IPS-18c (cell line): ENCODE results near the gene FIP1L1.
"Not testable (repeated sequence)": the region's sequence is repeated elsewhere in the genome, so short reads cannot be mapped to it uniquely, and the experiment has no call there.

Experiments used
- H3K4me3 ChIP-seq: 2 replicates; pipeline ENCODE4 v1.7.0; 2013; ENCODE audit warnings: low read depth, mild to moderate bottlenecking, low read length, moderate library complexity; ENCODE audit not compliant: insufficient read depth
- H3K9me3 ChIP-seq: one replicate; pipeline ENCODE4 v1.6.1; 2013; ENCODE audit warnings: mild to moderate bottlenecking, low read length, moderate library complexity; ENCODE audit not compliant: control insufficient read depth, insufficient read depth

FIP1L1 gene

DNA sequence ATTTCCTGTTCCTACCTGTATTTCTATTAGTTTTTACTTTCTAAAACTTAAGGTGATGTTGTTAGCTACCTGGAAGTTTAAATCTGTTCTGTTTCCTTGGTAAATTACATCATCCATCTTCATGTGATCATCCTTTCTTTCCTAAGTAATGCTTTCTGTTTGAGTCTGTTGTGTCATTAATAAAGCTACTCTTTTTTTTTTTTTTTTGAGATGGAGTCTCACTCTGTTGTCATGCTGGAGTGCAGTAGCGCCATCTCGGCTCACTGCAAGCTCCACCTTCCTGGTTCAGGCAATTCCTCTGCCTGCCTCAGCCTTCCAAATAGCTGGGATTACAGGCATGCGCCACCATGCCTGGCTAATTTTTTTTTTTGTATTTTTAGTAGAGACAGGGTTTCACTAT, 73.3 kb downstream of the FIP1L1 start:
- Histone ChIP-seq H3K9me3 (no peaks in the 10 kb centered on the region), H3K4me3 (no peak overlapping the region)

DNA sequence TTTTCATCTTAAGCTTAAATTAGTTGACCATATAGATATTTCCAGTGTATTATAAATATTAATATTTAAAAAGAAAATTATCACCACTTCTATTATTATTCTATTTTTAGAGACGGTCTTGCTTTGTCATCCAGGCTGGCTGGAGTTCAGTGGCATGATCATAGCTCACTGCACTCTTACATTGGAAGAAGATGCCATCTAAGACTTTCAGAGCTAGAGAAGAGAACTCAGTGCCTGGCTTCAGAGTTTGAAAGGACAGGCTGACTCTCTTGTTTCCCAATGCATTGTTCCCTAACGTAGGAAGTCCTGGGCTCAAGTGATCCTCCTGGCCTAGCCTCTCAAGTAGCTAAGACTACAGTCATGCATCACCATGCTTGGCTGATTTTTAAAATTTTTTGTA, 75.9 kb downstream of the FIP1L1 start:
- H3K4me3 ChIP-seq = no peak overlapping the region
- no peaks in the 10 kb centered on the region for H3K9me3 ChIP-seq

DNA sequence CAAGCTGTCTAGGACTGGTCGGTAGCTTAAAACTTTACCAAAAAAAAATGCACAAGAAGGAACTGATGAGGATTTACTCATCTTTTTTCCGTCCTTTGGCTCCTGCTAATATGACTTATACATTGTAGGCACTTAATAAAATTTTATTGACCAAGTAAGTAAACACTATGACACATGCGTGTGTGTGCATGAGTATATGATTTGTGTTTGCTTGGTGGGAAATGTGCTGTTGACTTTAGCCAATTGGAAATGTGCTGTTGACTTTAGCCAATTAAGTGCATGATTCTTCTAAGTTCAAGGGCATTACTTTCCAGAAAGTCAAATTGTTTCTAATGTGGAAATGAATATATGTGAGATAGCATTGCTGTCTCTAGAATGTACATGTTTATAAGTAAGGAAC, 78.3 kb downstream of the FIP1L1 start:
- Histone ChIP-seq H3K9me3 (no peaks in the 10 kb centered on the region), H3K4me3 (no peak overlapping the region)

DNA sequence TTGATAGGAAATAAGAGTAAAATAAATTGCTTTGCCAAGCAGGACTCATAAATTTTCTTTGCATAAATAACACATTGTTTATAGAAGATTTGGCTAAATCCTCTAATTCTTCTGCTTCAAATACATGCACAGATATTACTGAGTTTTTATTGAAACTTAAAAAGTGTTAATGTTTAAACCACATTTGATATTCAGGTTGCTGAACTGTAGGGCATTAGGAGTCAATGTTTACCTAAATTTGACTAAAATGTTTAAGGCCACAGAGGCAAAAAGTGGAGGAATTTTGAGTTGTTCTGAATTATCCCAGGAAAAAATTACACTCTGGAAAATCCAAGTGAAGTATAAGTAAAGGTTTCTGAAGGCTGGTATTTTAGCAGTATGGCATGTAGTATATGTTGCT, 78.7 kb downstream of the FIP1L1 start:
- H3K4me3 ChIP-seq = no peak overlapping the region
- H3K9me3 ChIP-seq = no peaks in the 10 kb centered on the region

DNA sequence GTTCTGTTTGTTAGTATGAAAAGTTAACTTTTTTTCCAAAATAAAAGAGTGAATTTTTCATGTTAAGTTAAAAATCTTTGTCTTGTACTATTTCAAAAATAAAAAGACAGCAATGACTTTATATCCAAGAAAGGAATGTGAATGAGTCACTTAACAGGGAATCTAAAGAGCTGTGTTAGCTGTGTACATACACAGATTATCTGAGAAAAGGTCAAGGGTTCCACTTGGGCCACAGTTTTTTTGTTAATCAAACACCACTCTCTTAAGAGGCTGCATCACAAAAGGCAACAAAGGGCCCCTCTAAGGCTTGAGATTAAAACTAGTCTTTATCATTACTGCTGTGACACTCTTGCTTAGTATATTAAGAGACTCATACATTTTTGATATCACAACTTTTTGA, 82.1 kb downstream of the FIP1L1 start:
- H3K9me3 ChIP-seq = no peaks in the 10 kb centered on the region
- H3K4me3 ChIP-seq = no peak overlapping the region

DNA sequence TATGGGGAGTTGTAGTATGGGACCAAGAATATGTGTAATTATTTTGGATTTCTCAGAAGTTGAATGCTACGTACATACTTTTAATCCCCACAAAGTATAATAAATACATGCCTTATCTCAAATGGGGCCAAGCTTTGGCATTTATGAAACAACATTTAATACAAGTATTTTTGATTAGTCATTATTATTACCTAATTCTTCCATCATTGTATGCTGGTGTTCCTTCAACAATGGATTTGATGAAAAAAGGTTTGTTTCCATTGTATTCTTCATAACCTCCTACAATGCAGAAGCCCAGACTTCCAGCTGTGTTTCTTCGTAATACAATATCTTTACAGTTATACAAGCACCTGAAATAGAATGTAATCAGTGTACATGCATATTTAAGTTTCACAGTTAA, 83.8 kb downstream of the FIP1L1 start:
- Histone ChIP-seq H3K4me3 (no peak overlapping the region), H3K9me3 (no peaks in the 10 kb centered on the region)

DNA sequence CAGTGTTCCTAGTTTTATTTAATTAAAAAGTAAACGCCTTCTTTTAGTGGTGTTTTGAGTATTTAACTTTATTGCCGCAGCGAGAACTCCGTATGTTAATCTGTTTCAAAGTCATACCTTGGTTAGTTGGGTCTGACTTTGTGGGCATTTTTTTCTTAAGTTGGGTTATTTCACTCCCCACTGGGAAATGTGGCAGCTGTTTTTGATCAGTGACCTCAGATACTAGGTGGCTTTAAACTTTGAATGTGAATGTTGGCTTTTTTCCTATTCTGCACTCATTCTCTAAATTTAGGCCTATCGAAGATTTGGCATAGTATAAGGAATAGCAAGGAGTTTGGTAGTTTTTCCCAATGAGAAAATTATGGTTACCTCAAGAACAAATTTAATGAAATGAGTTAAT, 85.9 kb downstream of the FIP1L1 start:
- Histone ChIP-seq H3K4me3 (no peak overlapping the region), H3K9me3 (peaks cover 6% of the 10 kb centered on the region)

DNA sequence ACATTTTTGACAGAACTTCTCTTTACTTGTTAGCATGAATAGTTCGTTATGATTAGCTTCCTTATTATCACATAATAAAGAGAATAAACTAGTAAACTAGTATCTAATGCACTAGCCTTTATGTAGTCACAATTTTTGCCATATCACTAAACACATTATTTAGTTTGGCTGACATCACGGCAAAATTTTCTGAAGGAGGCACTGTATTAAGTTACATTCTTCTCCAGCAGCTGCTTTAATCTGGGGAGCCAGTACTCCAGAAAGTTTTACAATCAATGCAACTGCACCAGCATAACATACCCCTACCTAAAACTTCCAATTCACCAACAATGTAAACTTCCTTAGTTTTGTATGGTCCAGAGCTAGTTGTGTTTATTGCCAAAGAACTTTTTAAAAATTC, 87.8 kb downstream of the FIP1L1 start:
- Histone ChIP-seq H3K9me3 (peaks cover 6% of the 10 kb centered on the region), H3K4me3 (no peak overlapping the region)

DNA sequence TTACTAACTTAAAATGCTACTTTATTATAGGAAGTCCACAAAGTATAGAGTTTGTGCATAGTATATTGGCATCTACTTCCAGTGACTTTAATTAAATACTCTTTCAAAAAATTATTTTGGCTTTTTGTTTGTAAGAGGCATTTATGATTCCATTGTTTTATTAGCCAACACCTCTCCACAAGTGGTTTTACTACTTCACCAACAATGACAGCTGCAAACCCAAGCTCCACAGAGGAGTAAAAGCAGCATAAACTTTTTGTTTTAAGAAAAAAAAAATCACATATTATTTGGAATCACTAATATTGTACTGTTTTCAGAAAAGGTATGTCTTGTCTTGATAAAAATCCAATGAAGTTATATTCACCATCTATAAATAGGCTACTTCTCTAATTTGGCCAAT, 88.5 kb downstream of the FIP1L1 start:
- H3K9me3 ChIP-seq = peaks cover 6% of the 10 kb centered on the region
- H3K4me3 ChIP-seq = no peak overlapping the region

DNA sequence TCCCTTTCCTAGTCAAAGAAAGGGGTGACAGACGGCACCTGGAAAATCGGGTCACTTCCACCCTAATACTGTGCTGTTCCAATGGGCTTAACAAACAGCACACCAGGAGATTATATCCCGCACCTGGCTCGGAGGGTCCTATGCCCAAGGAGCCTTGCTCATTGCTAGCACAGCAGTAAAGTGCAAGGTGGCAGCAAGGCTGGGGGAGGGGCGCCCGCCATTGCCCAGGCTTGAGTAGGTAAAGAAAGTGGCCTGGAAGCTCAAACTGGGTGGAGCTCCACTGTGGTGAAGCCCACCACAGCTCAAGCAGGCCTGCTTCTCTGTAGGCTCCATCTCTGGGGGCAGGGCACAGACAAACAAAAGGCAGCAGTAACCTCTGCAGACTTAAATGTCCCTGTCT, 89.1 kb downstream of the FIP1L1 start:
- H3K4me3 ChIP-seq, H3K9me3 ChIP-seq: not testable (repeated sequence)

DNA sequence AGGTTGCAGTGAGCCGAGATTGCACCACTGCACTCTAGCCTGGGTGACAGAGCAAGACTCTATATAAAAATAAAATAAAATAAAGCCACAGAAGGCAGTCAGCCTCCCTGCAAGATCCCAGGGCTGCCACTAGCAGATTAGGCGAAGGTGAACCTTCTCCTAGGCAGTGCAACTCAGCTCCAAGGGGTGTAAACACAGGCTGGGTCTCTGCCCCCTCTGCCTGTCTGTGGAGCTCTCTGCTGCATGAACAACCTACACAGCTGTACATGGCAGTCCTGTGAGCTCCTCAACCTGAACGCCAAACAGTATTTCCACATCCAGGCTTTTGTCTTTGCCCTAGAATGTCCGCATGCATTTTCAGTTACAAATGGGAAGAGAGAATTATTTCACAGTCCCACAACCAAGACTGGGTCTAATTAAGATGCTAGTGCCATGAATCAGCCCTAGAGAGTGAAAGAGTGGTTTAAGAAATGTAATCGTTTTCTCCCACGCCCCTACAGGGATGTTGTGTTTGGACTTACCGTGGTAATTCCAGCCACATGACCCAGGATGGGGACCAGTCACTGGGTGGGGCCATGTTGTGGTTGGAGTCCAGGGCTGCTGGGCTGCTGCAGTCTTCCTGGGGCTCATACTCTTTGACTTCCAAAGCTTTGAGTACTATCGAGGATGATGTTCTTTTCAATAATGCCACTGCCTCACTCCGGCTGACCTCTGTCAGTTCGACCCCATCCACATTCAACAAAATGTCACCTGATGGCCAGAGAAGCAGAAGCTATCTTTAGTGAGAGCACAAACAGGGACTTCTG, 99.0 kb downstream of the FIP1L1 start:
- H3K9me3 ChIP-seq = no peaks in the 10 kb centered on the region
- H3K4me3 ChIP-seq = no peak overlapping the region; the same call in 1 of the 2 replicates

DNA sequence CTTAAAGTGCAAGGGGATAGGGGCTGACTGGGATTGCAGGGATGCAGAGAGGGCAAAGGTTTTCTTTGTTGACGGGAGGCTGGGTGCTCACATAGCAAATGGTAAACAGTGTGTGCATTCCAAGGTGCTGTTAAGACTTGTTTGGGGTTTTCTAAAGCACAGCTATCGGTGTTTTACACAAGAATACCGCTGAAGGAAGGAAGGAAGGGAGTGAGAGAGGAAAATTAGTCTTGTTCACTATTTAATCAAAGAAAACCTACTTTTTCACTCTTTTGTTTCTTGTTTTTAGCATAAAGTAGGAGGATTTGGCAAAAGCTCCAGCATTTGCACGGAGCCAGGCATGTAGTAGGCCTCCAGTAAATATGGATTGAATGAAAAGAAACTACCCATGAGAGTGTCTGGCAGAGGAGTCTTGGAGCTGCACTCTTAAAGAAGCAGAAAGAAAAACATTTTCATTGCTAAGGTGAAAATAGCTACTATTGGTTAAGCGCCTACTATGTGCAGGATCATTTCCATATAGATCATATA, 99.7 kb downstream of the FIP1L1 start:
- Histone ChIP-seq H3K4me3 (no peak overlapping the region), H3K9me3 (no peaks in the 10 kb centered on the region)

DNA sequence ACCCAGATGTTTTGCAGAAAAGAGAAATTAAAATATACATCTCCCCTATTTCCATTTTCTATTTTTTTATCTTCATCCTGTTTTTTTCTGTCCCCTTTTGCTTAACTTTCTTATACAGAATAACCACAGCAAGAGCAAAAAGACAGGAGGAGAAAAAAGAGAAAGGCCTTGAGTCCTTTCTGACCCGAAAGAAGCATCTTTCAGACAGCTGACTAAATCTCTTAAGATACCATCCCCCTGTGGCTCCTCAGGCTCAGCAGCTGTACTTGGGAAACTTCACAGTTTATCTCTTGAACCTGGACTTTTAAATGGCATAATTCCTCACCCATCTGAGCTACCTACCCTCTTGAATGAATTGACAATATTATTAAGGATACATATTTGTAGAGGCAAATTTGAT, 100.2 kb downstream of the FIP1L1 start:
- H3K9me3 ChIP-seq = no peaks in the 10 kb centered on the region
- H3K4me3 ChIP-seq = no peak overlapping the region

DNA sequence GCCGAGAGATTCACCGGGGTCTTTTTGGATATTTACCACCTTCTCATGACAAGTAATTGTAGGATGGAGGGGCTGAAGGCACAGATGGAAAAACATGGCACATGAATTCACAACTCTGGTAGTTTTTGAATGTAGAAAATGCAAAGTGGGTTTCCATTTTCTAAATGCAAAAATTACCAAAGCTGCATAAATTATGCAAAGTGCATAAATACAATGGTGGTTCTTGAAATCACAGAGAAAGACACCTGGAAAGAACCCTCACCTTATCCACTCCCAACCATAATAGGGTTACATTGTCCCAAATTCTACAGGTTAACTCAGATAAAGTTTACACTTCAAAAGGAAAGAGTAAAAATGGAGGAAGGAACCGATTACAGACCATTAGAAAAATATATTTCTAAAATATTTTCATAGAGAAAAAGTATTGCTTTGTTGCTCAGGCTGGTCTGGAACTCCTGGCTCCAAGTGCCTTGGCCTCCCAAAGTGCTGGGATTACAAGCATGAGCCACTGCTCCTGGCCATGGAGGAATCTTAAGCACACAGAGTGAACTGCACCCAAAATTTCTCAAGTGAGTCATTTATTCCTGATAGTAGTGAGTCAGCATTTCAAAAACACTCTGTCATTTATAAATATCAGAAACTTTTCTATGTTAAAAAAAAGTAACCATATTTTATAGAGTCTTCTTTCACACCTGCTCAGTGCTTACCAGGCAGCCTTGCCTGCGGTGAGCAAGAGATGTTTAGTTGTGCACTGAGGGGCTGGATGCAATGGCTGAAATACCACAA, 101.4 kb downstream of the FIP1L1 start:
- Histone ChIP-seq H3K4me3 (no peak overlapping the region), H3K9me3 (no peaks in the 10 kb centered on the region)

DNA sequence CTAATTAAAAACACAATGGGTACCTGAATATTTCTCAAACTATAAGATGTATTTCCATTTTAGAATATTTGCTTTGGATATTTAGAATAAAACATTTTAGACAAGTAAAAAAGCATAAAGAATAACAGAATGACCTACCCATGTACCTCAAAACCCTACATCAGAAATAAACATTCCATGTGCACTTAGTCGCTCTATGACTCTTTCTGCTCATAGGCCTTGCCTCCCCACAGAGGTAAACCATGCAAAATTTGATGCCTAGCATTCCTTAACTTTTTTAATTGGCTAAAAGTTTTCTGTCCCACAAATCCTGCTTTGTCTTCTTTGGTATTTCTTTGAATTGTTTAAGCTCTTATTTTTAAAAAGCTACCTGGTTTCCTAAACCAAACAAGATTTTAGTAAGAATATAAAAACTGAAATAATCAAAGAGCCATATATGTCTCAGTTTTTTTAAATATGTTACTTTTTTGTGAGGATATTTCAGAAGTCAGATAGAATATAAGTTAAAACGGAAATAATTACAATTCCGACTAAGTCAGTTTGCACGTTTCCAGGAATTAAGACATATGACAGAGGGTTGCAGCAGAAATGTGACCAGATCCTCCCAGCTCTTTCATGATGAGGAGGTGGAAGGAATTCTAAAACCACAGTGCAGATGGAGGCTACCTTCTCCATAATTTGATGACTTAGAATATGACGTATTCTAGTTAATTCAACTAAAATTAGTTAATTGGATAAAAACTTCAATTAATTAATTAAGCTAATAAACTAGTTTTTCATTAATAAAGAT, 102.5 kb downstream of the FIP1L1 start:
- no peak overlapping the region for H3K4me3 ChIP-seq
- no peaks in the 10 kb centered on the region for H3K9me3 ChIP-seq

DNA sequence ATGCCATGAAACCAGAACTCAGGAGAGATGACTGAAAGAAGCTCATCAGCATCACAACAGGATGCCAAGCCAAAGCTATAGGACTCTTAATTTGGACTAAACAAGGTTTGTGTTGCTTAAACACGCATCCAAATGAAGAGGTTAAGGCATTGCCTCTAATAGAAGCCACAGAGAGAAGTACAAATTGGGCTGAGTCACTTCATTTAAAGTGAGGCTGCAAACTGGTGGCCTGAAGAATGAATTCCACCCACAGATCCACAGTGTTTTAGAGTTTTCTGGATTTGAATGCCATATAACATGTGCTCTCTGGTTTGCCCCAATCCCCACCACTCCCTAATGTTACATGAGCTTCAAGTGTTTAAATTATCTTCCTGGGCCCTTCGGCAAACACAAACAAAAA, 103.5 kb downstream of the FIP1L1 start:
- Histone ChIP-seq H3K4me3 (no peak overlapping the region), H3K9me3 (no peaks in the 10 kb centered on the region)

DNA sequence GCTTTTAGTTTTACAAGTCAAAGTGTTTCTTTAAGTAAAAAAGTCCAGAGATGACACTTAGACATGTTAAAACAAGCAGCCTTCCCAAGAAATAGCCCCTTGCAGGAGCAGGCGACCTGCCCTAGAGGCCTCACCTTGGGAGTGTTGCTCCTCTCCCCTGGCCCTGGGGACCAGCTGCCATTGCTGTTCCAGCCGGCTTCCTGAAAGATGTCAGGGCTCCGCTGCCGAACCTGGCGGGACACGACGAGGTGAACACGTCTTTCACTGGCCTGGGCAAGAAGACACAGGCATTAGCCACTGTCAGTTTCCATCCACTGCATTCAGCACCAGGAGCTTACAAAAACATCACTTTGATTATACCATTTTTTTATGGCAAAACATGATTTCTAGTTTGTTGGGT, 104.1 kb downstream of the FIP1L1 start:
- Histone ChIP-seq H3K4me3 (no peak overlapping the region), H3K9me3 (no peaks in the 10 kb centered on the region)

DNA sequence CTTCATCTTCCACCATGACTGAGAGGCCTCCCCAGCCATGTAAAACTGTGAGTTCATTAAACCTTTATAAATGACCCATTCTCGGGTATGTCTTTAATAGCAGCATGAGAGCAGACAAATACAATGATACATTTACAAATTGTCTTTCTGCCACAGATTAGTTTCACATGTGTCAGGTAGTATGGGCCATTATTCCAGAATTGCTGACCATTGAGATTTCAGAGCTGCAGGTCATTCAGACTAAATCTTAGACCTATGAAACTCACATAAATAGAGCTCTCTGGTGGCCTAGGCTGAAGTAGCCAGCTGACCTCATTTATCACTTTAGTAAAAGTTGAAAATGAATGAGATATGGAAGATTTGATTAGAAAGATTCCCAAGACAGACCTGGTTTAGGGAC, 105.8 kb downstream of the FIP1L1 start:
- Histone ChIP-seq H3K4me3 (no peak overlapping the region), H3K9me3 (no peaks in the 10 kb centered on the region)
